Stimulated activated CD4-positive, alpha-beta T cell treated with anti-CD3 and anti-CD28 coated beads, Interleukin-1b, Interleukin-23, amount 100 ng/mL, for 4 hours (primary cell): Measurements from ENCODE around the gene PKP2.

Experiments used
- DNase-seq, 2 donors: peaks; one replicate each; pipeline ENCODE4 v3.0.0-alpha.2; 2020; ENCODE audit warnings: low read depth in 2 of 2

Gene PKP2

DNA sequence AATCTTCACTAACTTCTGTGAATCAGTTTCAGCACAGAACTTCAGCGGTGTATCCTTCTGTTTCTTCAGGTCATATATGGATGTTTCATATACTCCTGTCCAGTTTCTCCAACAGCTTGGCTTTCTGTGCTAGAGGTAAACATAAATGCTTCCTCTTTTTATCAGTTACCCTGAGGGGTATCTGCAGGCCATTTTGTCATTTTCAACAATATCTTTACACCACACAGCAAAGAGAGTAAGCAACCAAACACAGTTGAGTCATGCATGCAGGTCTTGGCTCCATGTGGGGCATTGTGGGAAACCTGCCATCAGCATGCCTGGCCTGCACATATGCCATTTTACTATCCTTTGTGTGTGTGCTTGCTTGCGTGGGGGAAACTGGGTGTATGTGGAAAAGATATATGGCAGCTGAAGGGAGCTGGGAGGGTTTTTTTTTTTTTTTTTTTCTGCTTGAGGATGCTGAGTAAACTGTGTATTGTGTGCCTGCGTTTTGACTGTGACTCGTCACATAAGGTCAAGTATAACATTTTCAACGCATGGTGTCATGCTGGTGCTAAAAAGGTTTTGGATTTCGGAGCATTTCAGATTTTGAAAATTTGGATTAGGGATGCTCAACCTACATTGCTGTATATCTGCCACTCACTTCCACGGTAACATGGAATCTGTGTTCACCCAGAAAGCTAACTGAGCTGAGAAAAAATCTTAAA is 84.7 kb downstream of the PKP2 start:
- no peak for DNase-seq

DNA sequence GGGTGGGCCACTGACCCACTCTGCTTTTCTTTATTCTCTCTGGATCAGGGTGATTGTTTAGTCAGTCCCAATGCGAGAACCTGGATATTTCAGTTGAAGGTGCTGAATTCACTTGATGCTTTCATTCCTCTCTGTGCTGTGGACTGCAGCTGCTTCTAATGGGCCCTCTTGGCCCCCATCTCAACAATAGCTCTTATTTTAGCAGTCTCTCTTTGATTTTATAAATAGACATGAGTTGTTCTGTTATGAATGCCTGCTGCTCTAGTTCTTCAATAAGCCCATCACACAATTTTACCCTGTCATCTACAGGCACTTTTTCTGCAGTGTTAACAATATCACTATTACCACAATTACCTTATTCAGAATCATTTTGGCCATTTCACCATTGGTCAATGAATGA is 86.7 kb downstream of the PKP2 start:
- DNase-seq: no peak

DNA sequence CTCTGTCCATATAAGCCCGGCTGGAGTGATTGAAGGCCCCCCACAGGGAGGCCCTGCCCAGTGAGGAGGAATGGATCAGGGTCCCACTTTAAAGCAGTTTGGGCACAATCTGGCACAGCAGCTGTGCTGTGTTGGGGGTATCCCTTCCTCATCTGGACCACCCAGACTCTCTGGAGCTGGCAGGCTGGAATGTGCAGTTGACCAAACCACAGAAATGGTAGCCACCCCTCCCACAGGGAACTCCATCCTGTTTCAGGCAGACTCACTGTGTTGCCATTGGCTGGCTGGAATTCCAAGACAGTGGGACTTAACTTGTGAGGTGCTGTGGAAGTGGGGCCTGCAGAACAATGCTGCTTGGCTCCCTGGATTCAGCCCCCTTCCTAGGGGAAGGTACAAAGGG is 87.4 kb downstream of the PKP2 start:
- no peak for DNase-seq

DNA sequence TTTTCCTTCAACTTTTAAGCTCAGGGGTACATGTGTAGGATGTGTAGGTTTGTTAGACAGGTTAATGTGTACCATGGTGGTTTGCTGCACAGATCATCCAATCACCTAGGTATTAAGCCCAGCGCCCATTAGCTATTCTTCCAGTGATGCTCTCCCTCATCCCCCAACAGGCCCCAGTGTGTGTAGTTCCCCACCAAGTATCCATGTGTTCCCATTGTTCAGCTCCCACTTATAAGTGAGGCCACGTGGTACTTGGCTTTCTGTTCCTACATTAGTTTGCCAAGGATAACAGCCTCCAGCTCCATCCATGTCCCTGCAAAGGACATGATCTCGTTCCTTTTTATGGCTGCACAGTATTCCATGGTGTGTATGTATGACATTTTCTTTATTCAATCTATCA is 92.3 kb downstream of the PKP2 start:
- no peak for DNase-seq

DNA sequence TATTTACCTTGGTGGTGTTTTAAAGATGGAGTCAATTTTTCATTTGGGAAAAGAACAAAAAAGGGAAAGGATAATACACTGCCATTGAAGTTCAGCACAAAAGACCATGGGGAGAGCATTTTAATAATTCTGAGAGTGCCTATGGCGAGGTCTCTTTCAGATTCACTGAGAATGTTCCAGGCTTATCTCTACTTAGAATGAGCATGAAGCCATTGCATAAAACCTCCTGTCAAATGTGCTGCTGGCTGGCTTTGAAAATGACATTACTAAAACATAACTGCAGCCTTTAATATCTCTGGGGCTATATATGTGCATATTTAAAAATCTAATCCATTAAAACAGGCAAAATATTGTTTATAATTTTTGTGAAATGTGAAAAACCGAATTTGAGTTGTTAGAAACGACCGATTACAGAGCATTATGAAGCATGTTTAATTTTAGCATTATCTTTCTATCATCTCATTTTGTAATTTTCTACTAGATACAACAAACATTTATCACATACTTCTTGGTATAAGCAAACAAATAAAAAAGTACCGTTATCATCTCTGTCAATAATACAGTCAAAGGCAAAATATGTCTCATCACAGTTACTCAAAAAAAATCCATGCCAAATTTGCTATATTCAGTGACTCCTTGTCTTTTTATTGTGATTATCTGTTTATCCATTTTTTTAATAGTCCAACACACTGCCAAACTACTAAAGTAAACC is 95.2 kb downstream of the PKP2 start:
- no peak for DNase-seq

DNA sequence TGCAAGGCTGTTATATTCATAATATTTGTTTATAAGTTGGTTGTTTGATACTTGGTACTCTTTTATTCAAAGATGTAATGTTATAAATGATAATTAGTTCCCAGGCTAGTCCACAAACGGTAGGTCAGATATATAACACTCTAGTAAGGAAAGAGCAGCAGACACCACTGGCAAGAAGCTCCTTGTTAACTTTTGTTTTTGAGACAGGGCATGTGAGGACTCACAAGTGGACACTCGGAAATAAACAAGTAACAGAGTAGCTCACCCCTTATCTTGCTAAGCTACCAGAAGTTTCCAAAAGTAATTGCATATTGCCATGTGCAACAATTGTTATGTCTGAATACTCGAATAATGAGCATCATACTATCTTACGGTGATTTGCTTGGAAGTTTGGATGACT is 102.3 kb downstream of the PKP2 start:
- DNase-seq: no peak

DNA sequence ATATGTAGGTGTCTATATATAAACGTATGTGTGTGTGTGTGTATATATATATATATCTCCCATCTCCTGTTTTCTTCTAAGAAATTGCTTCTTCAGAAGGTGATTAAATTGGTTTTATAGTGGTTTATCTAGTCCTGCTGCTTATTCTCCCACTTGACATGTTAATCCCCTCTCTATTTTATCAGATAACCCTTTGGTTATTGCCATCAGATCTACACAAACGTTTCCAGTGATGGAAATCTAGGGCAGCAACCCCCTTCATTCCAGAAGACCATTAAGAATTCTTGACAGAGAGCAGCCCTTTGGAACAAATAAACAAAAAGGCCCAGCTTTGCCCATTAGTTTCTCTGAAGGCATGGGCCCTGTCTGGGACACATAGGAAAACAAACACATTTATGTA is 106.7 kb downstream of the PKP2 start:
- no peak for DNase-seq

DNA sequence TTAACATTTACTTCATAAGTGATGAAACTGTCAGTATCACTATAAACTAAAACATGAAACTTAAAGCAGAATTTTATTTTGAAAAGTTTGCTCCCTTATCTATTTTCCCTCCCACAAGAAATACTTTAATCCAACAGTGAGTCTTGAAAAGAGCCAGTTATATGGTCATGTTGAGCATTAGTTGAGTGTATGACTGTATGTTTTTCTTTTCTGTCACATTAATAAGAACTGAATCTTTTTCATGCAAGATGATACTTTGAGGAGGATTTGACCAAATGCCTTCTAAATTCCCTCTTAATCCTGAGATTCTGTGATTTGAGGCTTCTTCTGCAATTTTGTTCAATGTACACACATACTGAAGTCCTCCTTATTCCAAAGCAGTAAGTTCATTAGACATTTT is 107.1 kb downstream of the PKP2 start:
- no peak for DNase-seq

DNA sequence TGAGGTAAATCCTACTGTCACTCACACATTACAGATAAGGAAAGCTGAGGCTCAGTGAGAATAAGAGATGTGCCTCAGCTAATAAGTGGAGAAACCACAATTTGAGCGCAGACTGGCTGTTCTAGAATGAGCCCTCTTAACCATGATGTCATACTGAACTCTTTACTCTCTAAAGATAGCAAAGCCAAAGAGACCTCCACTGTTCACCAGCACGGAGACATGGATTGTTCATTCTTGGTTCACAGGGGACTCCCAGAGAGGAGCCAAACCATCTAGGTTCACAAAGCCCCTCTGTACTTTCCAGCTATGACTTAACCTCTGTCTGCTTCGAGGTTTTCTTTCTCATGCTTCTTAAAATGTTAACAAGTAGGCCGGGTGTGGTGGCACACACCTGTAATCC is 108.2 kb downstream of the PKP2 start:
- no peak for DNase-seq

DNA sequence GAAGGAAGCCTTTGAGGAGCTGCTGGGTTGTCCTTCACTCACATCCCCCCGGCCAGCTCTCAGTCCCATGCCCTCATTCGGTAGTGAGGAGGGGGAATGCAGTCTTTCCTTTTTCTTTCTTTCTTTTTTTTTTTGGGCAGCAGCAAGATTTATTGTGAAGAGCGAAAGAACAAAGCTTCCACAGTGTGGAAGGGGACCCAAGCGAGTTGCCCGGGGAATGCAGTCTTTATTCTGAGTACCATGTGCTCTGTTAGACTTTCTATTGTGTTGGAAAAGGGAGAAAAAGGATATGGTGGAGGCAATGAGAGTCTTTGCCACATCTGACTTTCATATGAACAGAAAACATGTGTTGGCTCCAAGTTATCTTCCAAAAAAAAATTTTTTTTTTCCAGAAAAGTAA is 111.0 kb downstream of the PKP2 start:
- DNase-seq: no peak

DNA sequence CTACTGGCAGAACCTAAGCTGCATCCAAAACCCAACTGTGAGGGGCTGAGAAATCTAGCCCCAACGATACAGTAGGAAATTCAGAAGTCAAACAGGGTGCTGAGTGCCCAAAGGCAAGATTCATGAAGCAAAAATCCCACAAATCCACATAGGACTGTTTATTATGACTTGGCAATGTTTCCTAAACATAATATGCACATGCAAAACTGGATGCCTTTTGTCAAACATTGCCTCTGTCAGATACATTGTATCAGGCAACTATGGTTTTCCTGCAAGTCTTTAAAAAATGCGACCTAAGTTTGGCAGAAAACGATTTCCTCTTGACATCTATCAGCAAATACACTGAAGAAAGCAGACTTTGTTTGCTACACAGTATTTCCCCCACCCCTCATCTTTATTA is 113.5 kb downstream of the PKP2 start:
- no peak for DNase-seq

DNA sequence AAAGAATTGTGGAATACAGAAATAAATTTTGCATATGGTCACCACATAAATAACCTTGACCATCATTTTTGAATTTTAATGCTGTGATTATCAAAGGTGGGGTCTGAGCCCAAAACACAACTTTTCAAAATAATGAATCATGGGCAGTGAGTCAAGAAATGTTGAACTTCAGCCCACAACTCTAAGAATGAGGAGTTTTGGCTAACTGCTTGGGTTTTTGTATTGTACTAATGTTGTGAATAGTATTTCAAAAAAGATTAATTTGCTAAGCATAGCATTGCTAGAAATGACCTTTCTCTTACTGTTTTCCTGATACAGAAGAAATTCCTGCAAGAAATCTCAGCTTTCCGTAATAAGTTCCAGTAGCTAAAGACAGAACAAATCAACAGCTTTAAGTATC is 116.5 kb downstream of the PKP2 start:
- DNase-seq: no peak

DNA sequence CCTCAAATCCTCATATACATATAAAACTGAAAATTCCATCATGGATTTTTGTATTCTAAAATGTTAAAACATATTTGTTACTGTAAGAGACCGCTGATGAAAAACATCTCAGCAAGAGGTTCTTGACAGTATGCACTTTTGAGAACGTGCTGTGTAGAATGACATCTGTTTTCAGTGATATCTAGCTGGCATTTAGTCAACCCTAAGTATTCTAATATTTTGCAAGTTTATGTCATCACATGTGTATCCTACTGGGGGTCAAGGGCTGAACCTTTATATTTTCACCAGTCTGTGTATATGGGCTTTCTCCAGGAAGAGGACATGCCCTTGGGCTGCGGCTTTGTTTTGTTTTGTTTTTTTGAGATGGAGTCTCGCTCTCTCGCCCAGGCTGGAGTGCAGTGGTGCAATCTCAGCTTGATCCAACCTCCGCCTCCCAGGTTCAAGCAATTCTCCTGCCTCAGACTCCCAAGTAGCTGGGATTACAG is 118.8 kb downstream of the PKP2 start:
- DNase-seq: no peak

DNA sequence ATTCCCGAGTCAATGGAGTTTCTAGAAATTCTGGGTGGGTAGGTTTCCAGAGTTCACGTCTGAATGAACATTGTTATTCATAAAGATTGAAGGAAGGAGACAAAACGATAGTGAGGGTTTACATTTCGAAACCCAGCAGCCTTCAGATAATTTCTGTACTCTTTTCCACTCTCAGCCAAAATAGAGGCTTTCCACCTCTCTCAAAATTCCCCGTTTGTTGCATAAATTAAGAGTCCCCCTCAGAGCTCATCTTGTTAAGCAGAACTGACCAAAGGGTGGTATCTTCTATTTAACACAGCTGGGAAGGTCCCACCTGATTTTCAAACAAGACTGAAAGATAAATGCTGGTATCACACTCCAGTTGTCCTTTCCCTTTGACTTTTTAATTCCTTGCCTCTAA is 119.4 kb downstream of the PKP2 start:
- no peak for DNase-seq

DNA sequence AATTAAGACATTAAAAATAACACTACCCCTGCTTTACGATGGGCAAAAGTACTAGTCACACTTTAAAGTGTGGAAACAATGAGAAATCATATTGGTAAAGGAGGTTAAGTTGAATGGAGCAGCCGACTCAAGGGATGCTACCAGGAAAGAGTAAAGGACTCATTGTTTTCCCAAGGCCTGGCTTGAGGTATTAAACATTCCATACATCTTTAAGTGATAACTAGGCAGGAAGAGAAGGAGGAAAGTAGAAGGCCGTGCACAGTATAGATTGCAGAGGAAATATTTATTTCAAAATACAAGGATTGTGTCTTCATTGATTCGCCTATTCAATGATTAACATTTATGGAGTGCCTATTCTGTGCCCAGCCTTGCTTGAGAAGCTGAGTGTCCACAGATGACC is 120.3 kb downstream of the PKP2 start:
- DNase-seq: no peak

DNA sequence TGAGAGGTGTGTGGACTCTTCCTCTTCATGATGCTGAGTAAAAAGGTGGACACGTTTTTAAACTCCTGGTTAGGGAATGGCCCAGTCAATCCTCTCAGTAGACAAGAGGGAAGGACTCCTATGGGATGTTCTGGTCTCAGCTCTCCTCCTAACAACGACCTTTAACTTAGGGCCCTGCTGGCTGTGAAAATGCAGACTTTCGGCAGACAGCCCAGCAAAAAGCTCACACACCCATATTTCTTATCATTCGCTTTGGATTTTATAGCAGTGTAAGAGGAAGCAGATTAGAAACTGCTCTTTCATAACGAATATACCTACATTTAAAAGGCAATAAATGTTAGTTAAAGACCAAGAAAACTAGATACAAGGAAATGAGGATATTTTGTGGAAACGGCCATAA is 122.9 kb downstream of the PKP2 start:
- no peak for DNase-seq

DNA sequence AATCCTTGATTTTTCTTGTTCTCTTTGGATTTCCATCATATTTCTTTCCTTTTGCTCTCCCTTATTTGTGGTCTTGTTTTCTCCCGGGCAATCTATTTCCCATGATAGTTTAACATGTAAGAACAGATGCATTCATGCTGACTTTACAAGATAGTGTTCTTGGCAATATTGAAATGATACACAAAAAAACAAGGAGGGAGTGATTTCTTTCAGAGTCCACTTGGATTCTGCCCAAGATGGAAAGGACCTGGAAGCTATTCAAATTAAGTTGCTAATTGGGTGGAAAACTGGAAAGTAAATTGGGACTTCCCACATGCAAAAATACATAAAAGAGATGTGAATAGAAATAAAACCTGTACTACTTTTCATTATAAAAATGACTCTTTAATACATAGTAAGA is 126.4 kb downstream of the PKP2 start:
- no peak for DNase-seq

DNA sequence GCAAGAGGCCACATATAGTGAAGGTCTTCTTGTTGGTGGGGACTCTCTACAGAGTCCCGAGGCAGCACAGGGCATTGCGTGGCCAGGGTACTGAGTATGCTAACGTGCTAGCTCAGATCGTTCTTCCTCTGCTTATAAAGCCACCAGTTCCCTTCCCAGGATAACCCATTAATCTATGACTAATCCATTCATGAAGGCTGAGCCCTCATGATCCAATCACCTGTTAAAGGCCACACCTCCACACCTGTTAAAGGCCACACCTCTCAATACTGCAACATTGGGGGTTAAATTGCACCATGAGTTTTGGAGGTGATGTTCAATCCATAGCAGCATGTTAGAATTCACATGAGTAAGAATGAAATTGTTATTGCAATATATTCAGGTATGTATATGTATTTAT is 128.1 kb downstream of the PKP2 start:
- DNase-seq: no peak

DNA sequence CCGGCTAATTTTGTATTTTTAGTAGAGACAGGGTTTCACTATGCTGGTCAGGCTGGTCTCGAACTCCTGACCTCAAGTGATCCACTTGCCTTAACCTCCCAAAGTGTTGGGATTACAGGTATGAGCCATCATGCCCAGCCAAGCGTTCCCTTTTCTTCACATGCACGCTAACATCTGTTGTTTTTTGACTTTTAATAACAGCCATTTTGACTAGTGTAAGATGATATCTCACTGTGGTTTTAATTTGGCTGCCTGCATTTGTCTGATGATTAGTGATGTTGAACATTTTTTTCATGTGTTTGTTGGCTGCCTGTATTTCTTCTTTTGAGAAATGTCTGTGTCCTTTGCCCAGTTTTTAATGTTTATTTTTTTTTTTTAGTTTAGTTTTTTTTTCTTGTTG is 130.7 kb downstream of the PKP2 start:
- DNase-seq: no peak

DNA sequence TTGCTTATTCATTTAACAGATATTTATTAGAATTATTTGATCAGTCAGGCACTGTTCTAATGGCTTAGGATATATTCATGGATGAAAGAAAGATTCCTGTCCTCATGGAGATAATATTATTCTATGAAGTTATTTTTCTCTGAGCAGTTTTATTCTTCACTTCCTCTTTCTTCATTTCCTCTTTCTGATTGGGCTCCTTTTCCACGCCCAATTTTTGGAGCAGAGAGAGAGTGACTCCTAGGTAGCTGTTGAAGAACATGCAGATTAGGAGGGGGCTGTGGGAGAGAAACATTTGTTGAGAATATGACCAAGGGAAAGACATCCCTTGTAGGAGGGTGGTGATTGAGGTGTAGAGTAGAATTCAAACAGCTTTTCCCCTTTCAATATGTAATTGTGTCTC is 134.9 kb downstream of the PKP2 start:
- DNase-seq: no peak

DNA sequence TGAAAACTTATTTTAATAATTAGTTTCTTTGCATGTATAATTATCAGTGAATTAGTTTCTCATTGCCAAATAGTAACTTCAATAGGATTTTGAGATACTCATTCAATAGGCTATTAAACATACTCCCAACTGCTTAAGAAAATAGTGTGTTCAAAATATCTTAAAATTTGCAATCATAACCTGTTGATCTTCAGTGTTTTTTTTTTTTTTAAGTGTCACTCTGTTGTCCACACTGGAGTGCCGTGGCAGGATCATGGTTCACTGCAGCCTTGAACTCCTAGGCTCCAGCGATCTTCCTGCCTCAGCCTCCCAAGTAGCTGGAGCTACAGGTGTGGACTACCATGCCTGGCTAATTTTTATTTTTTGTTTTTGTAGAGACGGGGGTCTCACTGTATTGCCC is 139.4 kb downstream of the PKP2 start:
- DNase-seq: no peak

DNA sequence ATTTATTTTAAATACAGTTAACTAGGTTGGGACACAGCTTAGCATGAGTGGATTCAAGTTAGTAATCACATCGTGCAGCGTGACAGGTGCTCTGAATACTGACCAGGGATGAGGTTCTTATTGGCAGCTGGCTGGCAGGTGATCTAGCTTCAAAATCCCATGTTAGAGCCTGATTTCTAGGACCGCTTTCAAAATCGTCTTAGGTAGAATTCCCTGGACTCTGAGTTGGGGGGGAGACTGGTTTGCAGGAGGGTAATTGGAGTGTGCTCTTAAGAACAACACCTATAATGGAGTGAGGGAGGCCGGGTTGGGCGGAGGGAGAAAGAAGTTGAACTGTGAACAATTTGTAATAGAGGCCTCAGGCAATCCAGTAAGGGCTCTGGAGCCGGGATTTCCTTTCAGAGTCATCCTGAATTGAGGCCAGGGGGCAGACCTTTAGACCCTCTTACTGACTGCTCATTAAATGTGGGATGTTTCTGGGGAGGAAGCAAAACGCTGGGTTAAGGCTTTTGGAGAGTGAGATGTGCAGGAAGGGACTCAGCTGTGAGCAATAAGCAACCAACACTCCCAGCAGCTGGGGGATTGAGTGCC is 140.0 kb downstream of the PKP2 start:
- DNase-seq: no peak
